Measurements from ENCODE around the gene PABPC3.

GRCh38 chr13:25067064-25067463, 28.9 kb upstream of the PABPC3 start:
- TF ChIP-seq CTCF (IDR thresholded peaks at IDR 0.05) (no peak), POLR2A (IDR thresholded peaks at IDR 0.05) (no peak)

Data from Peyer's patch (tissue), 4 donors.